Subcutaneous adipose tissue (tissue), 4 donors: ENCODE measurements around the gene NTN1. TPM values are rescaled to one million over a fixed set of nuclear protein-coding genes. Genes with fewer than 3 reads are reported as not detected.

ENCODE experiments used
- total RNA-seq, 4 donors: library from RNA; depleted of rRNA; stranded (reverse); fragments of >200 nt; gene quantifications; one replicate each; pipeline ENCODE4 v1.1.0, GENCODE V29; 2016
- TF ChIP-seq, protein P1 (sequence below): fragments of 450-650 bp; IDR thresholded peaks from one replicate; pipeline ENCODE4 v1.5.1; 2016; ENCODE audit warnings: low read depth, mild to moderate bottlenecking, control low read depth, antibody characterized with exemption, moderate library complexity

Gene NTN1
- total RNA-seq, 4 donors from 2014 or later: 0.85 to 7.9 (median 3.2) TPM

DNA sequence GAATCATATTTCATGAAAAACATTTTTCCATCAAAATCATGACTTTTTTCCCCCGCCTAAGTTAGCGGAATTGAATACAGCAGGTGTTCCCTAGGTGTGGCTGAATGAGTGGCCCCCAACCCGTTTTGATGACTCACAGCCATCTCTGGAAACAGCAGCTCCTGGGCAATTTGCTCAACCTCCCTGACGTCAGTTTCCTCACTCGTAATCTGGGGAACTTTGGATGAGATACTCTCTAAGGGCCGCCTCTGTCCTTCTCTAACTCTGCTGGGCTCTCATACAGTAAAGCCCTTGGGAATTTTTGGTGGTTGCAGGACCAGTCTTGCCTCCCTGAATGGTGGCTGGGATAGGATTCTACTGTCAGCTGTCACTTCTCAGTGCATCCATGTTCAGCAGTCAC, 11.6 kb upstream of the NTN1 start:
- TF ChIP-seq, protein P1, sequence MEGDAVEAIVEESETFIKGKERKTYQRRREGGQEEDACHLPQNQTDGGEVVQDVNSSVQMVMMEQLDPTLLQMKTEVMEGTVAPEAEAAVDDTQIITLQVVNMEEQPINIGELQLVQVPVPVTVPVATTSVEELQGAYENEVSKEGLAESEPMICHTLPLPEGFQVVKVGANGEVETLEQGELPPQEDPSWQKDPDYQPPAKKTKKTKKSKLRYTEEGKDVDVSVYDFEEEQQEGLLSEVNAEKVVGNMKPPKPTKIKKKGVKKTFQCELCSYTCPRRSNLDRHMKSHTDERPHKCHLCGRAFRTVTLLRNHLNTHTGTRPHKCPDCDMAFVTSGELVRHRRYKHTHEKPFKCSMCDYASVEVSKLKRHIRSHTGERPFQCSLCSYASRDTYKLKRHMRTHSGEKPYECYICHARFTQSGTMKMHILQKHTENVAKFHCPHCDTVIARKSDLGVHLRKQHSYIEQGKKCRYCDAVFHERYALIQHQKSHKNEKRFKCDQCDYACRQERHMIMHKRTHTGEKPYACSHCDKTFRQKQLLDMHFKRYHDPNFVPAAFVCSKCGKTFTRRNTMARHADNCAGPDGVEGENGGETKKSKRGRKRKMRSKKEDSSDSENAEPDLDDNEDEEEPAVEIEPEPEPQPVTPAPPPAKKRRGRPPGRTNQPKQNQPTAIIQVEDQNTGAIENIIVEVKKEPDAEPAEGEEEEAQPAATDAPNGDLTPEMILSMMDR: no peak

DNA sequence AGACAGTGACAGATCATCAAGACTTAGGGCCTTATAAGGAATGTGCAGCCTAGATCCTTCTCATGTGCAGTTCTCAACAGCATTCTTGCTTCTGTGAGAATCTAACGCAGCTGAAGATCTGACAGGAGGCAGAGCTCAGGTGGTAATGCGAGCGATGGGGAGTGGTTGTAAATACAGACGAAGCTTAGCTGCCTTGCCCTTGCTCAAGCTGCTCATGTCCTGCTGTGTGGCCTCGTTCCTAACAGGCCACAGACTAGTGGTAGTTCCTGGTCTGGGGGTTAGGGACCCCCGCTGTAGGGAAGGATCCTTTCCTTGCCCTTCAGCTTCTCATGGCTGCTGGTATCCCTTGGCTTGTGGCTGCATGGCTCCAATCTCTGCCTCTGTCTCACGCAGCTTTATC, 10.3 kb upstream of the NTN1 start:
- TF ChIP-seq, protein P1: no peak

DNA sequence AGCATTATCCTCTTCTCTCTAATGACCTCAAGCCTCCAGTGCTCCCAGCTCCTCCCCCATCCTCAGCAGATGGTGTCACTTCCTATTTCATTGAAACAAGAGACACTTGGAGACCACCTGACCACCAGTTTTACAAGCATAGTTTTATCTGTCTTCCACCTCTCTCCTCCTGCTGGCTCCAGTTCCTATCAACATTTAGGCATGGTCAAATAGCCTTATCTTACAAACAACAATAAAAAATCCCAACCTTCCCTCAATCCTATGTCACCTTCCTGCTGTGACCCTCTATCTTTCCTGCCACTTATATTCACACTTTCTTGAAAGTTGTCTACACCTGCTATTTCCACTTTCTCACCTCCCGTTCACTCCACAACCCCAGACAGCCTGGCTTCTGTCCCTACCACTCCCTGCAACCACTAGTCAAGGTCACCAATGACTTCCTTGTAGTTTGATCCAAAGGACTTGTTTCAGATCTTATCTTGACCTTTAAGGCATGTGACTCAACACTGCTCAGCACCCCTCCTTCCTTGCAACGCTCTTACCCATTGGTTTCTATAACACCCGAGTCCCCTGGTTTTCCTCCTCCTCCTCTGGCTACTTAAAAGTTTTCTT, 4.3 kb upstream of the NTN1 start:
- TF ChIP-seq, protein P1: no peak

DNA sequence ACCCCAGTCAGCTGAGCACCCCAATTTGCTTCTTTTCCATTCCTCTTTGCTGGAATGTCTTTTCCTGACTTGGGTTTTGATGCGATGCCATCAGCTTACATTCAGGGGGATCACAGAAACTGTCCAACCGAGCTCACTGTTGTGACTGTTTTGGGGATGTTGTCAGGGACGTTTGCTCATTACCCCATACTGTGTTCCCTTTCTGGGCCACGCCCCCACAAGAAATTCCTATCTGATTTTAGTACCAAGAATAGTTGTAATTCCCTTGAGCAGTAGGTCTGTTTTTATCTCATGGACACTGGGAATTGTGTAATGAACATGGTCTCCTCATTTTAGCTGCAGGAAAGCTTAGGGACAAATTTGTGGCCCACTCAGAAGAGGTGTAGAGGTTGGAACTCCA, 2.6 kb upstream of the NTN1 start:
- TF ChIP-seq, protein P1: no peak

DNA sequence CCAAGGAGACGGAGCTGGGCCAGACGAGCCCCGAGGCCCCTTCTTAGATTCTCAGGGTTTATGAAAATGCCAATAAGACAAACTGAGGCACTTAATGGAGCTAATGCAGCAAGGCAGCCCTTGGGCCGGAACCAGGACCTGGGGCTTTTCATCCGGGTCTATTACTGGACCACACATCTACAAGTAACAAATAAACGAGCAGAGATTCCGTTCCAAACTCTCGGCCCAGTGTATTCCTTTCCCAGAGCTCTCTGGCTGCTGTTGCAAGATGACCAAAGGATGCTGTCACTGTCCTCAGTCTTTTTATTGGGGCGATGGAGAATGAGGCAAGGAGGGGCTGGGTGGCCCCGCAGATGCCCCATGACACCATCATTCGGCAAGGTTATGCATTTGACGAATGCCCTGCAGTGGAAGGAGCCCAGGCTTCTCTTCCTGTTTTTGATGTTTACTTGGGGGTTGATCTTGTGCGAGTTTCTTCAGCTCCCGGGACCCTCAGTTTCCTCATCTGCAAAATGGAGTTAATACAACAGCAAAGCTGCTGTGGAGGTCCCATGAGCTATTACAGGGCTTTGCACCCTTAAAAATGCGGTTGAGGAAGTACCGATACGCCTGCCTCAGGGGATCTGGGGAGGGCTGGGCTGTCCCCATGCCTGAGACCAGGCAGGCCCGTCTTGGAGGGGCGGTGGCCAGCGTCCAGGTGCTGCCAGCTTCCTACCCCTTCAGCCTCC, 1.1 kb upstream of the NTN1 start:
- TF ChIP-seq, protein P1: no peak

DNA sequence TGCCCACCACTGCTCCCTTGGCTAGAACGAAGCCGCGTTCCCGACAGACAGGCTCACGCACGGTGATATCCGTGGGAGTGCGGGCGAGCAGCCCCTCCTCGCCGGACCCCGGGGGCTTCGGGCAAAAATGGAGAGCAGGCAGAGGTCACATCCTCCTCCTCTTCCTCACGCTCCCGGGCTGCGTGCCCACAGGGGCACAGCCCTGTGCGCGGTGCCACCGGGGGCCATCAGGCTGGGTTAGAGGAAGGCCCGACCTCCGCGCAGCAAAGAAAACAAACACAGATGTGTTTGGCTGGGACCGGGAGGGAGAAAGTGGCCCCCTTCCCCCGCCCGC, 519 bp upstream of the NTN1 start:
- TF ChIP-seq, protein P1: no peak

DNA sequence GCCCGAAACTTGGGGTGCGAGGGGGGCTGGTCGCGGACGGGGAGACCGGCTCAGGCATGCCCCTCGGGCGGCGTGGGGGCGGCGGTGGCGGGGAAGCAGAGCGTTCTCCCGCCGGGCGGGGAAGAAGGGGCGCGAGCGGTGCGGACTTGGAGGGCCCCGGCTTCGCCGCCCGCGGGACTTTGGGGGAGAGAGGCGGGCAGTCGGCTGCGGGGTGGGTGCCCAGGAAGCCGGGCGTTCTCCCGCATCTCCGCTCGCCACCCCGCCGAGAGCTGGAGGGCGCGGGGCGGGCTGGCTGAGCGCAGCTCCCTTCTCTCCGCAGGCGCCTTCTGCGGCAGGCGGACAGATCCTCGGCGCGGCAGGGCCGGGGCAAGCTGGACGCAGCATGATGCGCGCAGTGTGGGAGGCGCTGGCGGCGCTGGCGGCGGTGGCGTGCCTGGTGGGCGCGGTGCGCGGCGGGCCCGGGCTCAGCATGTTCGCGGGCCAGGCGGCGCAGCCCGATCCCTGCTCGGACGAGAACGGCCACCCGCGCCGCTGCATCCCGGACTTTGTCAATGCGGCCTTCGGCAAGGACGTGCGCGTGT, 772 bp downstream of the NTN1 start:
- TF ChIP-seq, protein P1: no peak
